HG03520 (cell line): ENCODE data around the gene HS6ST3.
"Not testable (repeated sequence)": the region's sequence is repeated elsewhere in the genome, so short reads cannot be mapped to it uniquely, and the experiment has no call there.

ENCODE experiments used
- ATAC-seq: cut with Tn5 transposase; IDR thresholded peaks from one replicate; pipeline ENCODE4 v1.9.1; 2021; ENCODE audit warnings: mild to moderate bottlenecking, moderate library complexity; ENCODE audit not compliant: unreplicated experiment

HS6ST3 gene

DNA sequence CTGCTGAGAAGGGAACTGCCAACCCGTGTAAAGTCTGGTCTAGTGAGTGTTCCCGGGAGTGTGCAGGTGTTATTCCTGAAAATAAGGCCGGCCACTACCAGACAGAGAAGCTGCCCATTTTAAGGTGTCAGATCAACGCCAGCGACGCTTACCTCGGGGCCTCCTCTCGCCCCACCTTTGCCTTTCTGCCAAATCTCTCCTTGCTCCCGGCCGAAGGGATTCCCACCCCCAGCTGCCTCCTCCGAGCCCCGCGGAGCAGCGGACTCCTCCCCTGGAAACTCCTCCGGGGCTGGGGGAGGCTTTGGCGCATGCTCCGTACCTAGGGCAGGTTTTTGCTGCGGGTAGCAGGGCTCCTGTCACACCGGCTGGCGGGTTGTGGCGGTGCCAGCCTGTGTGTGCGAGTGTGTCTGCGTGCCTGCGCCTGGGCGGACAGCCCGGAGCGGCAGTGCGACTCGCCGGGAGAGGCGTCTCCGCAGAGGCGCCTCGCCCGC lies at the start of gene HS6ST3:
Gene HS6ST3, plus strand, starts transcription at position 359 of the 491 bp plus-strand sequence.
- ATAC-seq = peak; percentile 35

DNA sequence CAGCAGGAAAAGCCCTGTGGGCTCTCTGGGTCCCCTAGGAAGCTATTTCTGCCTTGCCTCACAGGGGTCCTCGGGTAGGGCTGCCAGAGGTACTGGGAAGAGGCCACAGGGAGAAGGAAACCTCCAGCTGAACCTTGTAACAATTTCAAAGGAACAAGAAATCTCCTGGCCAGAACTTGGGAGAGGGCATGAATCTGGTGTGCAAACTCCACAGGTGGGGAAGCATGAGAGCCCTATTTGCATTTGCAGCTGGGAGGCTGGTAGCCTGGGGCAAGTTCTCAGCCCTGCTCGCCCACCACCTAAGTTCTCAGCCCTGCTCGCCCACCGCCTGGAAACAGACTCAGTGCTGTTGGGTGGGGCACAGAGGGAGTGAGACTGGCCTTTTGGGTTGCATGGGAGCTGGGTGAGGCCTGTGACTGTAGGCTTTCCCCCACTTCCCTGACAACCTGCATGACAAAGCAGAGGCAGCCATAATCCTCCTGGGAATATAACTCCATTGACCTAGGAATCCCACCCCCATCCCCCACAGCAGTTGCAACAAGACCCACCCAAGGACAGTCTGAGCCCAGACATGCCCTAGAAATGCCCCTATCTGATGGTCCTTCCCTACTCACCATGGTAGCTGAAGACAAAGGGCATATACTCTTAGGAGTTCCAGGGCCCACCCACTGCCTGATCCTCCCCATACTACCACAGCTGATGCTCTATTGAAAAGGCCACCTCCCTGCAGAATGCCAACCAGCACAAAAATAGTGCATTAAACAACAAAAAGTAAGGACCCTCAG lies 48.4 kb upstream of the HS6ST3 start:
- ATAC-seq = no peak

DNA sequence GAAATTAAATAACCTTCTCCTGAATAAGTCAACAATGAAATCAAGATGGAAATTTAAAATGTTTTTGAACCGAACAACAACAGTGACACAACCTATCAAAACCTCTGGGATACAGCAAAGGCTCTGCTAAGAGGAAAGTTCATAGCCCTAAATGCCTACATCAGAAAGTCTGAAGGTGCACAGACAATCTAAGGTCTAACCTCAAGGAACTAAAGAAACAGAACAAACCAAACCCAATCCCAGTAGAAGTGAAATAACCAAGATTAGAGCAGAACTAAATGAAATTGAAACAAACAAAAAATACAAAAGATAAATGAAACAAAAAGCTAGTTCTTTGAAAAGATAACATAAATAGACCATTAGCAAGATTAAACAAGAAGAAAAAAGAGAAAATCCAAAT lies 45.7 kb upstream of the HS6ST3 start:
- ATAC-seq = no peak

DNA sequence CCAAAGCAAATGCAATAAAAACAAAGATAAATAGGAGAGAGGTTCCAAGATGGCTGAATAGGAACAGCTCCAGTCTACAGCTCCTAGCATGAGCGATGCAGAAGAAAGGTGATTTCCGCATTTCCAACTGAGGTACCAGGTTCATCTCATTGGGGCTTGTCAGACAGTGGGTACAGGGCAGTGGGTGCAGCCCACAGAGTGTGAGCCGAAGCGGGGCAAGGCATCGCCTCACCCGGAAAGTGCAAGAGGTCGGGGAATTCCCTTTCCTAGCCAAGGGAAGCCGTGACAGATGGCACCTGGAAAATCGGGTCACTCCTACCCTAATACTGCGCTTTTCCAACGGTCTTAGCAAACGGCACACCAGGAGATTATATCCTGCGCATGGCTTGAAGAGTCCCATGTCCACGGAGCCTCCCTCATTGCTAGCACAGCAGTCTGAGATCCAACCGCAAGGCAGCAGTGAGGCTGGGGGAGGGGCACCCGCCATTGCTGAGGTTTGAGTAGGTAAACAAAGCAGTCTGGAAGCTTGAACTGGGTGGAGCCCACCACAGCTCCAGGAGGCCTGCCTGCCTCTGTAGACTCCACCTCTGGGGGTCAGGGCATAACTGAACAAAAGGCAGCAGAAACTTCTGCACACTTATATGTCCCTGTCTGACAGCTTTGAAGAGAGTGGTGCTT lies 43.3 kb upstream of the HS6ST3 start:
- ATAC-seq = not testable (repeated sequence)

DNA sequence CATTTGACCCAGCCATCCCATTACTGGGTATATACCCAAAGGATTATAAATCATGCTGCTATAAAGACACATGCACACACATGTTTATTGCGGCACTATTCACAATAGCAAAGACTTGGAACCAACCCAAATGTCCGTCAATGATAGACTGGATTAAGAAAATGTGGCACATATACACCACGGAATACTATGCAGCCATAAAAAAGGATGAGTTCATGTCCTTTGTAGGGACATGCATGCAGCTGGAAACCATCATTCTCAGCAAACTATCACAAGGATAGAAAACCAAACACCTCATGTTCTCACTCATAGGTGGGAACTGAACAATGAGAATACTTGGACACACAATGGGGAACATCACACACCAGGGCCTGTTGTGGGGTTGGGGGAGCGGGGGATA lies 39.0 kb upstream of the HS6ST3 start:
- ATAC-seq = not testable (repeated sequence)

DNA sequence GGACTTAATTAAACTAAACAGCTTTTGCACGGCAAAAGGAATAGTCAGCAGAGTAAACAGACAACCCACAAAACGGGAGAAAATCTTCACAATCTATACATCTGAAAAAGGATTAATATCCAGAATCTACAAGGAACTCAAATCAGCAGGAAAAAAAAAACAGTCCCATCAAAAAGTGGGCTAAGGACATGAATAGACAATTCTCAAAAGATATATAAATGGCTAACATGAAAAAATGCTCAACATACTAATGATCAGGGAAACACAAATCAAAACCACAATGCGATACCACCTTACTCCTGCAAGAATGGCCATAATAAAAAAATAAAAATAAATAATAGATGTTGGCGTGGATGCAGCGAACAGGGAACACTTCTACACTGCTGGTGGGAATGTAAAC lies 38.4 kb upstream of the HS6ST3 start:
- not testable (repeated sequence) for ATAC-seq

DNA sequence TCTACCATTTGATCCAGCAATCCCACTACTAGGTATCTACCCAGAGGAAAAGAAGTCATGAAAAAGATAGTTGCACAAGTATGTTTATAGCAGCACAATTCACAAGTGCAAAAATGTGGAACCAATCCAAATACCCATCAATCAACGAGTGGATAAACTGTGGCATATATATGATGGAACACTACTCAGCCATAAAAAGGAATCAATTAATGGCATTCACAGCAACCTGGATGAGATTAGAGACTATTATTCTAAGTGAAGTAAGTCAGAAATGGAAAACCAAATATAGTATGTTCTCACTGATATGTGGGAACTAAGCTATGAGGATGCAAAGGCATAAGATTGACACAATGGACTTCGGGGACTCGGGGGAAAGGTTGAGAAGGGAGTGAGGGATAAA lies 38.0 kb upstream of the HS6ST3 start:
- ATAC-seq = not testable (repeated sequence)

DNA sequence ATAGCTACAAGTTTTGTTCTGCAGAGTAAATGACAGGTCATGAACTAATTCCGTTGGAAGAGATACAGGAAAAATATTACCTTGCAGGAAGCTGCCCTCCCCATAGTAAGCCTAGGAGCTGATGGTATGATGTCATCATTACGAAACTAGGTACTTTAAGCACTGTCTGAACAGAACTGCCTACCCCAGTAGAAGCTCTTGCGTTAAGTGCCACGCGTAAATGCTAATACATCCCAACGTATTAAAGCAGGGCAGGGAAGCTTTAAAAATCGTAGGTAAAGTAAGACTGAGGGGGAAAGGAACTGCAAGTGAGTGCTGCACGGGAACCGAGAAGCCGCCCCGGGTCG lies 37.3 kb upstream of the HS6ST3 start:
- ATAC-seq = peak; percentile 63

DNA sequence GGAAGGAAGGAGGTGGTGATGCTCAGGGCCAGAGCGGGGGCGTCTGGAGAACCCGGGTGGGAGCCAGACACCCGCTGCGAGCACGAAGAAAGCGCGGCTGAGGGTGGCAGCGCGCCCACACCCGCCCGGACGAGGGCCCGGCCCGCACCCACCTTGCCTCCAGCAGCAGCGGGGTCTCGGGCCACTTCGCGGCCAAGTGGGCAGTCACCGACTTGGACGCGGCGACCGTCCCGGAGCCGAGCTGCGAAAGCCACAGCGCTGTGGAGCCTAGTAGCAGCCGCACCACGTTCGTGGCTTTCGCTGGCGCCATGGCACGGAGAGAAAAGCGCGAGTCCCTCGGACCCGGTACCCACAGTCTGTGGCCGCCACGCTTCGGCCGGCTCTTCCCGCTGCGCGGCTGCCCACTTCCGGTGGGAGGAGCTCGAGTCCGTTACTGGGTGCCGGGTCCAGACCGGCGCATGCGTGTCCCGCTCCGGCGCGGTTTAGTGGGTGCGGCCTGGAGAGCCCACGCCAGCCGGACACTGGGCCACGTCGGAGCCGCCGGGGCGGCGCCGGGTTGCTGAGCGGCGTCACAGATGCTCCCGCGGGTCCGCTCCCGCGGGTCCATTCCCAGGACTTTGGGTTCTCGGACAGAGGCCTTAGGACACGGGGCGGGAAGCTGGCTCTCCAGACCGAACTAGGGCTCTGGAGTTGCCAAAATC lies 36.8 kb upstream of the HS6ST3 start, which contains the start of gene UGGT2:
Gene UGGT2, minus strand, starts transcription at position 399 of the 701 bp plus-strand sequence. Its CDS starts 89 bp downstream, at position 310.
- peak; percentile 92 for ATAC-seq

DNA sequence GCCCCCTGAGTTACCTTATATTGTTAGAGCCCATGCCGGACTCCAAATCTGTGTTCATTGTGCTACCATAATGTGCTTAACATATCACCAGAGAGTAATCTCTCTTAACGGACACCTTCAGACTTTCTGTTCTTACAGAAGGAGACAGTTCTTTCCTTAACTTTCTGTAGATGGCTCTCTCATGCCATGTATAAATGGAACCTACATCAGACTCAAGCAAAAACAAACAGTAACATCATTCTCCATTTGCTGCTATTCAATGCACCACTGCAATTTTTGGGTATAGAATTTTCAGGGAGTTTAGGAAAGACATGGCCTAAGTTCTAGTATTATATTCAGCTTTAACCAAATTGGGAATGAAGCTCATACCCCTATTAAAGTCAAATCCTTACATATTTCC lies 24.1 kb upstream of the HS6ST3 start:
- ATAC-seq = no peak

DNA sequence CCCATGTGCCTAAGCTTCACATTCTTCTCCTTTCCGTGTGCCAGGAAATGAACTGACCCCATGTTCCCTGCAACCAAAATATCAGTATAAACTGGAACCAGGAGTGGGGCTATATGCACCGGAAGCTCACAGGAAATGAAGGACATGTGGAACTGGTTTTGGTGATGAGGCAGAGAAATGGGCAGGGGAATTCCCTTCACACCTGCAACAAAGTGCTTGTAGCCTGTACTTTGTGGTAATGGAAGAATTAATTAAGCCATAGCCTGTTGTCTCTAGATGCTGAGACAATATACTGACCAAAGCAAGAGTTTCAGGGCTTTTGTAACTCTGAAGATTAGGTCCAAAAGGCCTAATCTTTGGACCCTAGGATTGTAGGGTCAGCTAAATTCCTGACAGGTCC lies 21.2 kb upstream of the HS6ST3 start:
- no peak for ATAC-seq

DNA sequence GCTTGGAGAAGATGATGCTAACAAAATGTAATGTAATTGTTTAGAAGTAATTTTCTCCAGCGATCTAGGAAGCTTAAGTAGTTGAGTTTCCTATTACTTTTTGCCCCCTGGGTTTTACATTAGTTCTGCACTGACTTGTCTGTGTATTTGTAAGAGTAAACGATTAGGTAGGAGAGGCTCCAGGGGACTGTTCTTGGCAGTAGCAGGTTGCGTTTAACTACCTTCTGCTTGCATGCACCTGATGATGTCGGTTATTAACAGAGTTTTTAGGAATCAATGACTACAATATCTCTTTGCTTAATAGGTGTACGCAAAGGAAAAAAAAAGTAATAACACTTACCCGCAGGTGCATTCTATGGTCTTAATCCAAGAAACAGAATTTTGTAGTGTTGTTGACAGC lies 18.4 kb upstream of the HS6ST3 start:
- ATAC-seq = no peak

DNA sequence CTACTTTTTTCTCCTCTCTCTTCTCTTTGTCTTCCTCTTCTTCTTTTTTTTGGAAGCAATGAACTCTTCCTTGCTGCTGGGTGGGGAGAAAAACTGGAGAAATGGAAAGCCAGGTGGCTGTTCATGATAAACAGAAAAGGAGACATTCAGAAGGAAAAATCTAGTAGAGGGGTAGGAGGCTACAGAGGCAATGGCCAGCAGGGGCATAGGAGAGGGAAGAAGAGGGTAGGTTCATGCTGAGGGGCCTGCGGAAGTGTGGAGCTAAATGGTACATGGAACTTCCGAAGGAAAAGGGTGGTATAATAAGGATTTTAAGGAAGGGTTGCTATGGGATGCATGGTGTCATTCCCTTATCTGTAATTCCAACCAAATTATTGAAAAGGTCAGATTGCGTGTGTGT lies 17.5 kb upstream of the HS6ST3 start:
- no peak for ATAC-seq

DNA sequence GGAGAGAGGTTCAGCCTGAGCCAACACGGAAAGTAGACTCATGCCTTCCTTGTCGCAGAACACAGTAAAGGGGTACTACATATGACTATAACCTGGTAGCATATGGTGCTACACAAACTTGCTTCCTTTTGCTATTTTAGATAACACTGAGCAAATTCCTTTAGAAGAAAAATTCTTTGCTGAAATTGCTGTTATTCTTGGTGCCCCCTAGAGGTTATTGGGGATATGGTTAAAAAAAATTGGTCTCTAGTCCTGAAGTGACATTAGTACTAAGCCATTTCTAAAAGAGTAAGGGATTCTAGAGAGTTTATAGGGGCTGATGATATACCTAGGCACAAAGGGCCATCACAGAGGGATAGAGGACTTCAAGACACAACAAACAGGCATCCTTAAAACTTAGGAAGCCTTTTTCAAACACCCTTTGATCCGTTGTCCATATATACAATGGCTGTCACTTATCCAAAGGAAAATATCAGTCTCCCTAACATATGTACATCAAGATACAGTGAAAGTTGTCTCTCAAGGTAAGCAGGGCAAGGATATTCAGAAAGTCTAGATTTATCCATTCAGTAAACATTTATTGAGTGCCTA lies 13.9 kb upstream of the HS6ST3 start:
- ATAC-seq = peak; percentile 62

DNA sequence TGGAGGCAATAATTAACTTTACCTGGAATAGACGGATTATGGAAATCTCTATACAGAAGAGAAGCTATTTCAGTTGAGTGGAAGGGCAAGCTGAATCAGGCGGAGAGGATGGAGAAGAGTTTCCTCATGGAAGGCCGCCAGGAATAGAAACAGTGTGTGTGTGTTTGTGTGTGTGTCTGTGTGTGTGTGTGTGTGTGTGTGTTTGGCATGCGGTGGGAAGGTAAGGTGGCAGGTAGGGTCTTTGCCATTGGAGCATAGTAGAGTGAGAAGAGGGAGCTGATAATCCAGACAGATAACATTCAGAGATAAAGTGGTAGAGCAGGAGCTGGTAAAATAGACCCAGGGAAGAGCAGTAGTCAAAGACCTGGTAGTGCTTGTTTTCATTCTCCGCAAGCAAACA lies 9.2 kb upstream of the HS6ST3 start:
- no peak for ATAC-seq

DNA sequence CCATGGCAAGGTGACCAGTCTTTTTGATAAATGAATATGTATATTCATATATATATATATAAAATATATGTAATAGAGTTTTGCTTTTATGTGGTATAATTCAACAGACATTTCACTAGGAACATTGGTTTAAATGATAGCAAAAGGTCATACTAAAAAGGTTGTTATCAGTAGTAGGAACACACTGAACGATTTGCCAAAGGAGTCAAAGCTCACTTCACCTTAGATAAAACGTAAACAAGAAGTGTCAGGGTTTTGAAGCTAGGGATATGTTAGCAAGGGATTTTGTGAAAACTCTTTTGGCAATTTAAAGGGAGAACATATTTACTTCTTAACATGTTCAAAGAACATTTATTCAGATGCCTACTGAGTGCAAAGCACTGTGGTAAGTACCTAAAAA lies 8.0 kb upstream of the HS6ST3 start:
- no peak for ATAC-seq

DNA sequence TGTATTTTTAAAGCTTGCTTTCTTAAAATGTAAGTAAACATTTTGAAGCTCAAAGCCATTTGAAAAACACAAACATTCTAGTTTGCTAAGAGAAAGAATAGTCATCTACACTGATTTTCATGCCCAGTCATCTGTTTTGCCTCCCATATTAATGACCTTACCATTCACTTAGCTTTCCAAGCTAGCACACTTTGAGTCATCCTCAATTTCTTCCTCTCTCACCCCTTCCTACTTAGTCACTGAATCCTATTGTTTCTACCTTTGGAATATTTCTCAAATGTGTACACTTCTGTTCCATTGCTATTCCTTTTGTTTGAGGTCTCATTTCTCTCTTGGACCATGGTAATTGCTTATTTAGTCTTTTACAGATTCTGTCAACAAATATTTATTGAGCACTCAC lies 7.3 kb upstream of the HS6ST3 start:
- ATAC-seq = no peak

DNA sequence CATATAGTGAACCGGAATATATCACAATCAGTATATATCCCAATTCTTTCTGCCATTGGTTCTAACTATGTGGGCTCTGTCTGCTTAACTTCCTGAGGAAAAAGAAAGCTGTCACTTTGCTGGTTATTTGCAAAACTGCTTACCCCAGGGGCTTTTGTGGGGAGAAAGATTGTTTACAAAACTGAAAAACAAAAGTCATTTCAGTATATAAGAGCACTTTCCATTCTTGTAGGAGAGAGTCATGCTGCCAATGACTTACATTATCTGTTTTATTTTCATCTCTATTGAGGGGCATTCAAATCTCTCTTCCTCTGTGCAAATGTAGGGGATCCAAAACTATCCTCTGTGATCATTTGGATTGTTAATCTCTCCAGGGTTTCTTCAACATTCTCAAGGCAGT lies 3.2 kb upstream of the HS6ST3 start:
- ATAC-seq = no peak

DNA sequence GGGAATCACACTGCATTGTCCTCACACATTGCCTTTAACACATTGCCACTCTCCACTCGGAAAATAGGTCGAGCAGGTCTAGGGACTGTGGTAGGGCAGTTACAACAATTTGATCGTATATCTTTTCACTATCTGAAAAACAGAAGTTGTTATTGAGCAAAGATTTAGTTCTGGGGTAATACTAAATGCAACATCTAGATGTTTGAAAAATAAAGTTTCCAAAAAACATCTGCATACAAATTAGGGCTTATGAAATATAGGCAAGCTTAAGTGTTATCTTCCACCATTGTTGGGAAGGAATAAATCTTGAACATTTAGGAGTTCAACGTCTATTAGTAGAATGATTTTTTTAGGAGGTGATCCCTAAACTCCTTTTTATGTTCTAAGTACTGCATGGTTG lies 768 bp upstream of the HS6ST3 start:
- ATAC-seq = no peak

DNA sequence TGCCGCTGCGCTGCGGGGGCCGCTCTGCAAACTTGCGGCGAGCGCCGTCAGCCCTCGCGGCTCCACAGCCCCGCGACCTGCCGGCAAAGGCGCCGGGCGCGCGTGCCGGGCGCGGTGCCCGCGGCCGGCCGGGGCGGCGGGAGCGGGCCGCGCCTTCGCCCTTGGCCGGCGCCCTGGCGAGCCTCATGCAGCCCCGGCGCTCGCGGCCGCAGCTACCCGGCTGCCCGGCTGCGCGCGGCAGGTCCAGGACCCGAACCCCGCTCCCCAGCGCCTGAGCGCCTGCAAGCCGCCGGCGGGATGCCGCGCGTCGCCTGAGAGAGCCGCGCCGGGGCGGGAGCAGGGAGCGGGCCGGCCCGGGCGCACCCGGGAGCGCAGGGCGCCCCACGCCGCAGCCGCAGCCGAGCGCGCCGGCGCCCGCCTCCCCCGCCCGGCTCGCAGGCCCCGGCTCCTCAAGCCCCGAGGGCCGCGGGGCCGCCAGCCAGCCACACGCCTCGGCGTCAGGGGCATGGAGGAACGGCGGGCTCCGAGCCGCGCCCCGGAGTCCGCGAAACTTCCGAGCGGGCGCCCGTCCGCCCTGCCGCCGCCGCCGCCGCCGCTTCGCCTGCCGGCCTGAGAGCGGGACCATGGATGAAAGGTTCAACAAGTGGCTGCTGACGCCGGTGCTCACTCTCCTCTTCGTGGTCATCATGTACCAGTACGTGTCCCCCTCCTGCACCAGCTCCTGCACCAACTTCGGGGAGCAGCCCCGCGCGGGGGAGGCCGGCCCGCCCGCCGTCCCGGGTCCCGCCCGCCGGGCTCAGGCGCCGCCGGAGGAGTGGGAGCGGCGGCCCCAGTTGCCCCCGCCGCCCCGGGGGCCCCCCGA lies 564 bp downstream of the HS6ST3 start:
- peak; percentile 38 for ATAC-seq
